Measurements from ENCODE around the gene RFNG. TPM values are rescaled to one million over a fixed set of nuclear protein-coding genes. Genes with fewer than 3 reads are reported as not detected.

RFNG gene
- total and polyA plus RNA-seq, 10 of the 15 experiments (the other 5 are each of a cell fraction or from before 2014, with no cell fraction given), result 0.10 to 19.6 (median 6.2) TPM

DNA sequence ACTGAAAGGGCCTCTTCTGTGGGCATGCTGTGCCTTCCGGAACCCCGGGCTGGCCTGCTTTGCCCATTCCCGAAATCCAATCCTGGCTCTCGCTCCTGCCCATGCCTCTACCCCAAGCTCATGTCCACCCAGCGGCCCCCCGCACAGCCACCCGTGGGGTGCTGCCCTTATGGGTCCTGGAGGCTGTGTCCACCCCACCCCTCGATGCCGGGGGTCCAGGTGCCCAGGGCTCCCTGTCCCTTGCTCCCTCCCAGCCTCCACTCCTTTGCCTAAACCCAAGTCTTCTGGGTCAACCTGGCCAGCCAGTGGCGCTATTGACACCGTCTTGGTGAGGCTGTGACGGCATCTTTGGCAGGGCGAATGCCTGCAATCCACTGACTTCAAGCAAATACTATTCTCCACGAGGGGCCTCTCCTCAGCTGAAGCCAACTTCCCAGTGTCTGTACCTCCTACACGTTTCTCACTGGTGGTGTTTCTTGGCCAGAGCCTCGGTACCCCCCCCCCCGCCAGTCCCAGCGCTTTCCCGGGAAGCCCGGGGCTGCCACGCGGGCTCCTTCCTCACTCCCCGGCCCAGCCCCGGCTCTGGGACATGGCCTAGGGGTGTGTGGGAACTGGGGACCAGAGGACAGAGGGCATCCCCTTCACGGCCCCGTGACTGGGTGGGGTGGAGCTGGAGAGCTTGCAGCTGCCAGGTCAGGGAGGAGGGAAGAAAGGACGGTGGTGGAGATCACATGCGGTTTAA, 26.2 kb upstream of the RFNG start:
- H3K79me2 ChIP-seq (ENCODE audit: control insufficient read depth, insufficient read depth, low read length), result no peaks in the 10 kb centered on the region
- no peak overlapping the region for H3K27ac ChIP-seq (ENCODE audit: control insufficient read depth, insufficient read depth)
- H3K27me3 ChIP-seq (replicated peaks in 1 of 2; ENCODE audit: control insufficient read depth in 2 of 2, insufficient read depth in 2 of 2, low read length in 1 of 2), result no peaks in the 10 kb centered on the region
- H3K4me1 ChIP-seq (ENCODE audit: control insufficient read depth, insufficient read depth, low read length), result no peaks in the 10 kb centered on the region
- ChIA-PET RAD21 (ENCODE audit: unreplicated experiment) (no interaction called here), POLR2A (no interaction called here), SMC1A (ENCODE audit: uncharacterized antibody, unreplicated experiment) (no interaction called here), CTCF (no interaction called here)
- H4K20me1 ChIP-seq (ENCODE audit: control insufficient read depth, insufficient read depth), result no peaks in the 10 kb centered on the region
- ATAC-seq (peak; percentile 4), DNase-seq (ENCODE audit: low read depth, low spot score) (no peak), FAIRE-seq (no peak)
- TF ChIP-seq POLR2A (IDR thresholded peaks at IDR 0.05; ENCODE audit: low read depth, low read length) (peak; percentile 51; the same call in 1 of the 2 replicates), RCOR1 (conservative IDR thresholded peaks at IDR 0.05; ENCODE audit: low read depth, low read length) (no peak)
- 72% methylated on average over 25 of the region's 28 CpGs for WGBS (ENCODE audit: insufficient coverage, insufficient replicate concordance, low lambda C conversion rate, missing lambda C conversion rate)
- no peak overlapping the region for H3K9ac ChIP-seq (ENCODE audit: control insufficient read depth, insufficient read depth, low read length)
- H2AFZ ChIP-seq (ENCODE audit: control insufficient read depth, low read depth, low read length), result no peak overlapping the region
- no peak overlapping the region for H3K4me3 ChIP-seq
- no peak overlapping the region for H3K4me2 ChIP-seq (ENCODE audit: control insufficient read depth, insufficient read depth)
- BruUV-seq (replicated peaks), result no TSS peak
- in situ Hi-C loops (cut with MboI), result no loop called here
- peaks cover 4 to 30% of the 10 kb centered on the region in 2 experiments; a peak in 3 of 4 replicates for H3K36me3 ChIP-seq (ENCODE audit: control insufficient read depth in 2 of 2, insufficient read depth in 2 of 2, low read length in 1 of 2)
- intact Hi-C loops (cut with micrococcal nuclease; ENCODE audit: unreplicated experiment), result no loop called here
- H3K9me3 ChIP-seq (replicated peaks; ENCODE audit: control insufficient read depth, insufficient read depth, low read length), result no peaks in the 10 kb centered on the region

DNA sequence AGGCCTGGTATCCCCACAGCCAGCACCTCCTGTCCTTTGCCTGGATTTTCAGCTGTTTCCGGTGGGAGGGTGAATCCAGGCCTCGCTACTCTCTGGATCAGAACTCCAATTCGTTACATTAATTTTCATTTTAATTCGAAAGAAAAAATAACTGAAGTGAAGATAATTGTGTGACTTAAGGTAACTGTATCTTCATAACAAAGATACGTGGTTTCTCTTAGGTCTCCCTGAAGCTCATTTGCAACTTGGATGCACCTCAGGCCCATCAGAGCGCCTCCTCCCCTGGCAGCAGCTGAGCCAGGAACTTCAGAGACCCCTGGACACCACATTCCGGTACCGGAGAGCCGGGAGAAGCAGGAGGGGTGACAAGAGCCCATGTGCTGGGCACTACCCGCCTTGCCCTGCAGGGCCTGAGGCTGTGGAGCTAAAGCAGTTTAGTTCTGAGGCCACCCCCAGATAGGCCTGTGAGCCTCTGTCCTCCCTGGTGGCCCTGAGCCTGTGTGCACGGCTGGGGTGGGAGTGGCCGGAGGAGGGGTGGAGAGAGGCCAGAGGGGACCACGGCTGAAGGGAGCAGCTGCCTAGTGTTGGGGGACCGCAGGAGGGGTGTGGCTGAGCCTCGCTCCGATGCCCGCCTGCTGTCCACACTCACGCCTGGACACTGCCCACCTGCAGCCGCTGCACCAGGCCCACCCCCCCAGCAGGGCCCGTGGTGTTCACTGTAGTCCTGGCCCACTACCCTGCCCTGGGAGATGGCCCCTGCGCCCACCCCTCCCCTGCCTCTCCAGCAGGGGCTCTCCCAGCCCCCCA, 25.4 kb upstream of the RFNG start:
- H3K4me2 ChIP-seq (ENCODE audit: control insufficient read depth, insufficient read depth), result no peak overlapping the region
- no peak overlapping the region for H2AFZ ChIP-seq (ENCODE audit: control insufficient read depth, low read depth, low read length)
- no peaks in the 10 kb centered on the region for H3K27me3 ChIP-seq (replicated peaks in 1 of 2; ENCODE audit: control insufficient read depth in 2 of 2, insufficient read depth in 2 of 2, low read length in 1 of 2)
- POLR2A ChIA-PET, result no interaction called here
- in situ Hi-C loops (cut with MboI) (no loop called here), intact Hi-C loops (cut with micrococcal nuclease; ENCODE audit: unreplicated experiment) (no loop called here)
- CTCF ChIA-PET, result interaction anchor here (0.6 kb wide), 1 partner anchor 27 kb away, joined by 3 read pairs; no protein-coding TSS in a partner anchor
- peaks cover 4 to 23% of the 10 kb centered on the region in 2 experiments; a peak in 3 of 4 replicates for H3K36me3 ChIP-seq (ENCODE audit: control insufficient read depth in 2 of 2, insufficient read depth in 2 of 2, low read length in 1 of 2)
- no peak overlapping the region for H3K27ac ChIP-seq (ENCODE audit: control insufficient read depth, insufficient read depth)
- FAIRE-seq (no peak), ATAC-seq (peak; percentile 47), DNase-seq (ENCODE audit: low read depth, low spot score) (no peak)
- H3K4me3 ChIP-seq, result no peak overlapping the region
- TF ChIP-seq SUPT20H (IDR thresholded peaks at IDR 0.05; ENCODE audit: borderline replicate concordance, control insufficient read depth, low read depth, low read length) (no peak), ZSCAN29 (IDR thresholded peaks at IDR 0.05) (no peak), BCL3 (IDR thresholded peaks at IDR 0.05; ENCODE audit: borderline replicate concordance, insufficient read depth, low read depth, low read length, poor library complexity, severe bottlenecking) (peak; percentile 8), MTA3 (IDR thresholded peaks at IDR 0.05; ENCODE audit: borderline replicate concordance, low read length) (0 out of 2 replicates have a peak, but pooled peaks have one; percentile 21), RFX5 (IDR thresholded peaks at IDR 0.05; ENCODE audit: low read depth, low read length) (no peak), SREBF1 (IDR thresholded peaks at IDR 0.05; ENCODE audit: low read length) (no peak), BHLHE40 (IDR thresholded peaks at IDR 0.05; ENCODE audit: borderline replicate concordance in 1 of 2, low read depth in 2 of 2, low read length in 1 of 2) (no peak), JUNB (IDR thresholded peaks at IDR 0.05) (no peak), RB1 (IDR thresholded peaks at IDR 0.05; ENCODE audit: borderline replicate concordance) (no peak), POLR2AphosphoS5 (IDR thresholded peaks at IDR 0.05; ENCODE audit: low read length) (peak; percentile 57; the same call in 1 of the 2 replicates), CREB1 (IDR thresholded peaks at IDR 0.05; ENCODE audit: low read depth) (no peak), POLR2A (IDR thresholded peaks at IDR 0.05; ENCODE audit: low read depth, low read length) (peak; percentile 74), EED (IDR thresholded peaks at IDR 0.05; ENCODE audit: low read depth) (no peak)
- RAD21 ChIA-PET (ENCODE audit: unreplicated experiment), result no interaction called here
- SMC1A ChIA-PET (ENCODE audit: uncharacterized antibody, unreplicated experiment), result no interaction called here
- no TSS peak for BruUV-seq (replicated peaks)
- H3K79me2 ChIP-seq (ENCODE audit: control insufficient read depth, insufficient read depth, low read length), result no peaks in the 10 kb centered on the region
- no peaks in the 10 kb centered on the region for H3K4me1 ChIP-seq (ENCODE audit: control insufficient read depth, insufficient read depth, low read length)
- H3K9me3 ChIP-seq (replicated peaks; ENCODE audit: control insufficient read depth, insufficient read depth, low read length), result no peaks in the 10 kb centered on the region
- no peaks in the 10 kb centered on the region for H4K20me1 ChIP-seq (ENCODE audit: control insufficient read depth, insufficient read depth)
- WGBS (ENCODE audit: insufficient coverage, insufficient replicate concordance, low lambda C conversion rate, missing lambda C conversion rate), result 92% methylated on average over 15 of the region's 21 CpGs
- H3K9ac ChIP-seq (ENCODE audit: control insufficient read depth, insufficient read depth, low read length), result no peak overlapping the region
